PC-3 (cell line): Measurements from ENCODE around the gene RAET1E. TPM values are rescaled to one million over a fixed set of nuclear protein-coding genes. Genes with fewer than 3 reads are reported as not detected.
"Not testable (repeated sequence)": the region's sequence is repeated elsewhere in the genome, so short reads cannot be mapped to it uniquely, and the experiment has no call there.

Experiments used
- ATAC-seq: fragments of 200-7000 bp; cut with Tn5 transposase; 2 replicates; pipeline ENCODE4 v1.9.1; 2020; ENCODE audit warnings: mild to moderate bottlenecking, moderate library complexity
- BruUV-seq: library from RNA; stranded (reverse); fragments of 400-500 nt; replicated peaks from 2 replicates; lab custom pipeline; 2021; lab: Mats Ljungman, UMichigan
- CTCF ChIA-PET: fragments of 300-600 bp; sonication (Branson Sonifier 250); formaldehyde crosslinking; loops from one replicate; lab custom pipeline; 2022; ENCODE audit warnings: antibody characterized with exemption; lab: Charles Lee
- POLR2A ChIA-PET: fragments of 300-600 bp; sonication (Branson Sonifier 250); formaldehyde crosslinking; loops from one replicate; lab custom pipeline; 2022; ENCODE audit warnings: antibody characterized with exemption; ENCODE audit not compliant: unreplicated experiment; lab: Charles Lee
- DNase-seq: peaks from one replicate; pipeline ENCODE4 v3.0.0-alpha.2; 2015
- H2AFZ ChIP-seq: fragments of 300-600 bp; sonication (generic); 2 replicates; pipeline ENCODE4 v1.6.0; 2016; ENCODE audit warnings: antibody characterized with exemption, low read length
- H3F3A ChIP-seq: fragments of 300-600 bp; sonication (generic); one replicate; pipeline ENCODE4 v1.6.0; 2017; ENCODE audit warnings: antibody characterized with exemption, low read length, control low read depth, mild to moderate bottlenecking; ENCODE audit not compliant: unreplicated experiment
- H3K27ac ChIP-seq: fragments of 300-600 bp; sonication (generic); 2 replicates; pipeline ENCODE4 v1.5.1; 2016; ENCODE audit warnings: mild to moderate bottlenecking, low read length
- H3K27me3 ChIP-seq: fragments of 300-600 bp; sonication (generic); 2 replicates; pipeline ENCODE4 v1.6.1; 2016; ENCODE audit warnings: low read length, mixed read lengths
- H3K36me3 ChIP-seq: fragments of 300-600 bp; sonication (generic); 2 replicates; pipeline ENCODE4 v1.6.1; 2016; ENCODE audit warnings: low read depth, mixed run types, low read length, mixed read lengths
- H3K4me1 ChIP-seq: fragments of 300-600 bp; sonication (generic); 2 replicates; pipeline ENCODE4 v1.5.1; 2016; ENCODE audit warnings: low read length; ENCODE audit not compliant: insufficient read depth
- H3K4me2 ChIP-seq: fragments of 300-600 bp; sonication (generic); 2 replicates; pipeline ENCODE4 v1.6.0; 2016; ENCODE audit warnings: low read length
- H3K4me3 ChIP-seq: fragments of 300-600 bp; sonication (generic); 2 replicates; pipeline ENCODE4 v1.5.1; 2016; ENCODE audit warnings: mild to moderate bottlenecking, low read length, mixed read lengths
- H3K79me2 ChIP-seq: fragments of 300-600 bp; sonication (generic); 2 replicates; pipeline ENCODE4 v1.6.1; 2017; ENCODE audit warnings: low read length, mixed read lengths
- H3K9ac ChIP-seq: fragments of 300-600 bp; sonication (generic); 2 replicates; pipeline ENCODE4 v1.6.0; 2016; ENCODE audit warnings: mild to moderate bottlenecking, low read length
- H3K9me2 ChIP-seq: fragments of 300-600 bp; sonication (generic); replicated peaks from 2 replicates; pipeline ENCODE4 v1.6.1; 2016; ENCODE audit warnings: mixed run types, low read length, mixed read lengths
- H3K9me3 ChIP-seq: fragments of 300-600 bp; sonication (generic); 2 replicates; pipeline ENCODE4 v1.6.1; 2016; ENCODE audit warnings: low read length, mixed read lengths
- H4K20me1 ChIP-seq: fragments of 300-600 bp; sonication (generic); 2 replicates; pipeline ENCODE4 v1.6.1; 2016; ENCODE audit warnings: low read length, mixed read lengths
- CTCF ChIP-seq: fragments of 300-600 bp; sonication (generic); conservative IDR thresholded peaks from 2 replicates; pipeline ENCODE4 v1.5.1; 2017; ENCODE audit warnings: antibody characterized with exemption, low read depth, mild to moderate bottlenecking, low read length
- EZH2 ChIP-seq: fragments of 300-600 bp; sonication (generic); IDR thresholded peaks from one replicate; pipeline ENCODE4 v1.6.1; 2017; ENCODE audit warnings: antibody characterized with exemption, mild to moderate bottlenecking, low read length; ENCODE audit not compliant: unreplicated experiment
- EZH2phosphoT487 ChIP-seq: fragments of 300-600 bp; sonication (generic); IDR thresholded peaks from 2 replicates; pipeline ENCODE4 v1.6.1; 2018; ENCODE audit warnings: mild to moderate bottlenecking, antibody characterized with exemption, low read length, borderline replicate concordance
- intact Hi-C: fragments of 100-400 bp; cut with micrococcal nuclease; formaldehyde crosslinking; loops from 2 replicates; pipeline ENCODE4 v1.9.0; 2023
- total RNA-seq: library from RNA; depleted of rRNA; stranded (reverse); fragments of >200 nt; gene quantifications from 2 replicates; pipeline ENCODE4 v1.2.3, GENCODE V29; 2014

Gene RAET1E
- total RNA-seq, 1 experiment from 2014 or later = 0.40 TPM

GRCh38 chr6:149919834-149920225 lies 21.9 kb upstream of the RAET1E start:
- no peaks in the 10 kb centered on the region for H3K9me2 ChIP-seq
- no peak overlapping the region for H3K4me2 ChIP-seq
- CTCF ChIA-PET = no interaction called here
- no peaks in the 10 kb centered on the region for H4K20me1 ChIP-seq
- H3K36me3 ChIP-seq = no peaks in the 10 kb centered on the region
- no peak overlapping the region for H3K9ac ChIP-seq
- ATAC-seq (no peak), DNase-seq (no peak)
- H3F3A ChIP-seq = no peaks in the 10 kb centered on the region
- no peaks in the 10 kb centered on the region for H3K27me3 ChIP-seq
- H3K9me3 ChIP-seq = no peaks in the 10 kb centered on the region
- H2AFZ ChIP-seq = no peak overlapping the region
- intact Hi-C loops = loop anchor here (10.0 kb wide), 1 partner anchor 375 kb away; the partner anchor contains the start of gene PPIL4
- no peaks in the 10 kb centered on the region for H3K79me2 ChIP-seq
- no peak overlapping the region for H3K27ac ChIP-seq
- POLR2A ChIA-PET = no interaction called here
- BruUV-seq = no TSS peak
- TF ChIP-seq EZH2phosphoT487 = no peak
- no peak for TF ChIP-seq EZH2
- TF ChIP-seq CTCF = no peak
- no peak overlapping the region for H3K4me3 ChIP-seq
- peaks cover 3% of the 10 kb centered on the region; the same call in 1 of the 2 replicates for H3K4me1 ChIP-seq

- intact Hi-C loops, DNase-seq, H3K9ac ChIP-seq, H3K36me3 ChIP-seq, H3K79me2 ChIP-seq, POLR2A ChIA-PET, H3K9me3 ChIP-seq, H3K27me3 ChIP-seq, H3K4me1 ChIP-seq, H3K4me3 ChIP-seq, BruUV-seq, ATAC-seq, H4K20me1 ChIP-seq, H3K4me2 ChIP-seq, H3K9me2 ChIP-seq, H3F3A ChIP-seq, H2AFZ ChIP-seq, CTCF ChIA-PET, H3K27ac ChIP-seq: not testable (repeated sequence)
Measured at GRCh38 chr6:149919126-149919833, 21.4 kb upstream of the RAET1E start.

DNA sequence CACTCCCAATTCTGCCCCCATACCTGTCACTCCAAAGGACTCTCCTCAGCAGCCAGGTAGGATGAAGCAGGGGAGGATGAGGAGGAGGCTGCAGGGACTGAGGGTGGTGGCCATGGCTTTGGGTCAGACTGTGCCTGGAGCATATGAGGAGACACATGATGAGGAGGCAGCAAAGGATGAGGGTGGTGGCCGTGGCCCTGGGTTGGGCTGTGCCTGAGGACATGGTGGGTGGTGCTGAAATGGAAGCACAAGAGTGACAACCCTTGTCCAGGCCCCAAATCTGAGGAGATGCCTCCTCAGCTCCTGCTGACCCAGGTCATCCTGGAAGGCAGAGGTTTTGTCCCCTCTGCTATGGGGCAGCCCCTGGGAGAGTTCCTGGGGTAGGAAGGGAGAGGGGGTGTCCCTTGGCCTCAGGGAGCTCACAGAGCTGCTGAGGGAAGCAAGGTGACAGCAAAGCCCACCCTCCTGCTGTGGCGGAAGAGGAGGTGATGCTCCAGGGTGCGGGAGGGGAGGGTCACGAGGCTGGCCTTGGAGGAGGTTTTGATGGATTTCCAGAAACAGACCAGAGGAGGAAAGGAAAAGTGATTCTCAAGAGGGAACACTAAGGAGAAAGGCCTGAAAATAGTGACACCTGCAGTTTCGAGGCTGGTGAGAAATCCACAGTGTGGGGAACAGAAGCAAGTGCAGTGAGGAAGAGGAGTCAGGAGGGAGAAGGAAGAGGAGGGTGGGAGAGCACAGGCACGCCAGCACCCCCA lies 20.4 kb upstream of the RAET1E start:
- no peak overlapping the region for H3K27ac ChIP-seq
- CTCF ChIA-PET = no interaction called here

More for the DNA sequence above, 20.4 kb upstream of the RAET1E start:
- H3K9me2 ChIP-seq = no peaks in the 10 kb centered on the region
- no peak overlapping the region for H3K9ac ChIP-seq
- H3K27me3 ChIP-seq = no peaks in the 10 kb centered on the region
- no peak for ATAC-seq
- H3K4me1 ChIP-seq = peaks cover 2% of the 10 kb centered on the region; the same call in 1 of the 2 replicates
- H3F3A ChIP-seq = no peaks in the 10 kb centered on the region
- H3K4me2 ChIP-seq = no peak overlapping the region
- no peaks in the 10 kb centered on the region for H3K9me3 ChIP-seq
- TF ChIP-seq CTCF (no peak), EZH2phosphoT487 (no peak), EZH2 (no peak)
- intact Hi-C loops = no loop called here
- POLR2A ChIA-PET = no interaction called here
- no peak for DNase-seq
- no peak overlapping the region for H2AFZ ChIP-seq
- no peaks in the 10 kb centered on the region for H3K79me2 ChIP-seq
- H3K4me3 ChIP-seq = no peak overlapping the region
- BruUV-seq = no TSS peak
- H3K36me3 ChIP-seq = no peaks in the 10 kb centered on the region
- no peaks in the 10 kb centered on the region for H4K20me1 ChIP-seq
